Brain microvascular endothelial cell (primary cell): ENCODE data around the gene ODAPH.

Experiments used
- DNase-seq: peaks from one replicate; pipeline ENCODE4 v3.0.0-alpha.2; 2020
- H3K27ac ChIP-seq: fragments of 250-450 bp; sonication (Bioruptor Pico); 2 replicates; pipeline ENCODE4 v1.5.1; 2020; ENCODE audit warnings: mild to moderate bottlenecking, moderate library complexity
- H3K27me3 ChIP-seq: fragments of 250-450 bp; sonication (Bioruptor Pico); replicated peaks from 2 replicates; pipeline ENCODE4 v1.5.1; 2020; ENCODE audit warnings: mild to moderate bottlenecking
- H3K36me3 ChIP-seq: fragments of 250-450 bp; sonication (Bioruptor Pico); replicated peaks from 2 replicates; pipeline ENCODE4 v1.5.1; 2020; ENCODE audit warnings: mild to moderate bottlenecking
- H3K4me3 ChIP-seq: 2 replicates; pipeline ENCODE4 v1.5.1; 2011; ENCODE audit warnings: low read depth, mild to moderate bottlenecking, control low read depth, low read length, moderate library complexity
- in situ Hi-C: cut with HindIII; loops from 2 replicates; pipeline ENCODE4 v1.10.0; 2017; ENCODE audit warnings: low sequenced_read_pairs, low pct_ligation_motif_present
- TF ChIP-seq, protein P1 (sequence below): IDR thresholded peaks from 2 replicates; pipeline ENCODE4 v1.5.1; 2011; ENCODE audit warnings: low read depth, mild to moderate bottlenecking, moderate library complexity, low read length, control low read depth, inconsistent platforms; ENCODE audit errors: missing control alignments

Gene ODAPH

DNA sequence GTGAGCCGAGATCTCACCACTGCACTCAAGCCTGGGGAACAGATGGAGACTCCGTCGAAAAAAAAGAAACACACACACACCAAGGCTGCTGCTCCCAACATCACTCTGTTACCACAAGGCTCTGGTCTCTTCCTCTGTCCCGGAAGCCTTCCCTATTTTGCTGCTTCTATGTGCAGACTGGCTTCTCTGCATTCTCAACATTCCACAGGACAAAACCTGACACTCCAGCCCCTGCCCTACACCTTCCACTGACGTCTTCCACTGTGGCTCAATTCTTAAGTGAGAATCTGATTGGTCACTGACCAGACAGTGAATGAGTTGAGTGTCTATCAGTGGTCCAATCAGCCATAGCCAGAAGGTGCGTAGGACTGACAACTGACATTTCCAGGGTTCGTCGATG is 5.9 kb downstream of the ODAPH start:
- H3K27me3 ChIP-seq: no peaks in the 10 kb centered on the region
- in situ Hi-C loops: no loop called here
- DNase-seq: peak; percentile 22
- H3K4me3 ChIP-seq: no peak overlapping the region
- no peak overlapping the region for H3K27ac ChIP-seq
- TF ChIP-seq, protein P1, sequence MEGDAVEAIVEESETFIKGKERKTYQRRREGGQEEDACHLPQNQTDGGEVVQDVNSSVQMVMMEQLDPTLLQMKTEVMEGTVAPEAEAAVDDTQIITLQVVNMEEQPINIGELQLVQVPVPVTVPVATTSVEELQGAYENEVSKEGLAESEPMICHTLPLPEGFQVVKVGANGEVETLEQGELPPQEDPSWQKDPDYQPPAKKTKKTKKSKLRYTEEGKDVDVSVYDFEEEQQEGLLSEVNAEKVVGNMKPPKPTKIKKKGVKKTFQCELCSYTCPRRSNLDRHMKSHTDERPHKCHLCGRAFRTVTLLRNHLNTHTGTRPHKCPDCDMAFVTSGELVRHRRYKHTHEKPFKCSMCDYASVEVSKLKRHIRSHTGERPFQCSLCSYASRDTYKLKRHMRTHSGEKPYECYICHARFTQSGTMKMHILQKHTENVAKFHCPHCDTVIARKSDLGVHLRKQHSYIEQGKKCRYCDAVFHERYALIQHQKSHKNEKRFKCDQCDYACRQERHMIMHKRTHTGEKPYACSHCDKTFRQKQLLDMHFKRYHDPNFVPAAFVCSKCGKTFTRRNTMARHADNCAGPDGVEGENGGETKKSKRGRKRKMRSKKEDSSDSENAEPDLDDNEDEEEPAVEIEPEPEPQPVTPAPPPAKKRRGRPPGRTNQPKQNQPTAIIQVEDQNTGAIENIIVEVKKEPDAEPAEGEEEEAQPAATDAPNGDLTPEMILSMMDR: no peak
- H3K36me3 ChIP-seq: no peaks in the 10 kb centered on the region

DNA sequence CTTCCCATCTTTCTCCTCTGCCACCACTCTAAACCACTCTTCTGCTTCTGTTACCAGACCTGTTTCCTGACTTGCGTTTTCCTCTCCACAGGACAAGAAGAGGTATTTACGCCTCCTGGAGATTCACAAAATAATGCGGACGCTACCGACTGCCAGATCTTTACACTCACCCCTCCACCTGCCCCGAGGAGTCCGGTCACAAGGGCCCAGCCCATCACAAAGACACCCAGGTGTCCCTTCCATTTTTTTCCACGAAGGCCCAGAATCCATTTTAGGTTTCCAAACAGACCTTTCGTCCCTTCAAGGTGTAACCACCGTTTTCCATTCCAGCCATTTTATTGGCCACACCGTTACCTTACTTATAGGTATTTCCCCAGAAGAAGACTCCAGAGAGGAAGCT is 8.2 kb downstream of the ODAPH start:
- TF ChIP-seq, protein P1: no peak
- Histone ChIP-seq H3K27ac (no peak overlapping the region), H3K36me3 (no peaks in the 10 kb centered on the region), H3K27me3 (no peaks in the 10 kb centered on the region), H3K4me3 (no peak overlapping the region)
- in situ Hi-C loops: no loop called here
- no peak for DNase-seq

DNA sequence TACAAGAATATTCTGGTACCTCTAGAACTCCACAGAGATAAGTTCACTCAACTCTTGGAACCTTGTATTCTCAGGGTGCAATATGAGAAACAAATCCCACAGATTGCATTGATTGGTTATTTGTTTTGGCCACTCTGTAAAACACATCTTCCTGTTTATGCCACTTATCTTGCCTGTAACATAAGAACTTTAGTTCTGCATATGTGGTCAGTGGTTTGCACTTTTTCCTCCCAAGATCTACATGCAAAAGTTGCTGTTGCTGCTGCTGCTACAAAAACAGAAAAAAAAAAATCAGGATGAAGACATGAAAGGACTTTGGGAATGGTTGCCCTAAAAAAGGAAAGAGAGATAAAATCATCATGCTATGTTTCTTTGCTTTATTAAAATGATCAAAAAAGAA is 9.6 kb downstream of the ODAPH start:
- TF ChIP-seq, protein P1: no peak
- no peaks in the 10 kb centered on the region for H3K36me3 ChIP-seq
- H3K4me3 ChIP-seq: no peak overlapping the region
- in situ Hi-C loops: no loop called here
- no peak for DNase-seq
- H3K27me3 ChIP-seq: no peaks in the 10 kb centered on the region
- H3K27ac ChIP-seq: no peak overlapping the region

GRCh38 chr4:75566911-75567310 is 11.0 kb downstream of the ODAPH start:
- DNase-seq: no peak
- Histone ChIP-seq H3K4me3 (no peak overlapping the region), H3K27me3 (no peaks in the 10 kb centered on the region), H3K36me3 (no peaks in the 10 kb centered on the region), H3K27ac (no peak overlapping the region)
- in situ Hi-C loops: no loop called here
- TF ChIP-seq, protein P1: no peak

- H3K27me3 ChIP-seq: no peaks in the 10 kb centered on the region
- TF ChIP-seq, protein P1: no peak
- no peaks in the 10 kb centered on the region for H3K36me3 ChIP-seq
- in situ Hi-C loops: no loop called here
- no peak overlapping the region for H3K27ac ChIP-seq
- no peak for DNase-seq
- H3K4me3 ChIP-seq: no peak overlapping the region
Observed at GRCh38 chr4:75567725-75568124, 11.9 kb downstream of the ODAPH start.

DNA sequence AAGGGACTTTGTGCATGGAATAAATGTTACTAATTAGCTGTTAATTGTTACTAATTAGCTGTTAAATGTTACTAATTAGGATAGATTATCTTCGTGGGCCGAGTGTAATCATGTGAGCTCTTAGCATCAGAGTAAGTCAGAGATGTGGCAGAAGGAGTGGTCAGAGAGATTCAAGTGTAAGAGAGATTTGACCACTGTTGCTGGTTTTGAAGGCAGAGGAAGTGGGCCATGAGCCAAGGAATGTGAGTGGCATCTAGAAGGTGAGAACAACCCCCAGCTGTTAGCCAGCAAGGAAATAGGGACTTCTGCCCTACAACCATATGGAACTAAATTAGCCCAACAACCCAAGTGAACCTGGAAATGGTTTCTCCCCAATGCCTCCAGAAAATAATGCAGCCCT is 28.2 kb downstream of the ODAPH start:
- in situ Hi-C loops: no loop called here

More for the DNA sequence above, 28.2 kb downstream of the ODAPH start:
- Histone ChIP-seq H3K4me3 (no peak overlapping the region), H3K27ac (no peak overlapping the region), H3K36me3 (no peaks in the 10 kb centered on the region), H3K27me3 (no peaks in the 10 kb centered on the region)
- no peak for DNase-seq
- TF ChIP-seq, protein P1: no peak
